GM23248 (cell line): ENCODE measurements around the gene PLA2G2A.

ENCODE experiments used
- EZH2 ChIP-seq: fragments of 200-600 bp; sonication (generic); IDR thresholded peaks from 2 replicates; pipeline ENCODE4 v1.6.1; 2018; ENCODE audit warnings: antibody characterized with exemption, mild to moderate bottlenecking; ENCODE audit not compliant: insufficient read depth, poor library complexity, severe bottlenecking
- EZH2phosphoT487 ChIP-seq: fragments of 200-600 bp; sonication (generic); IDR thresholded peaks from 2 replicates; pipeline ENCODE4 v1.6.1; 2018; ENCODE audit warnings: antibody characterized with exemption, moderate library complexity, mild to moderate bottlenecking, low read depth; ENCODE audit not compliant: insufficient read depth

- TF ChIP-seq EZH2 (no peak), EZH2phosphoT487 (no peak)
Observed at GRCh38 chr1:19969898-19970660, 9.3 kb downstream of the PLA2G2A start.
